ENCODE measurements around the gene XPNPEP2. TPM values are rescaled to one million over a fixed set of nuclear protein-coding genes. Genes with fewer than 3 reads are reported as not detected.

XPNPEP2 gene
- total RNA-seq, 4 donors from 2014 or later, result 2.9 to 4.6 (median 3.9) TPM

GRCh38 chrX:129818123-129818522 is 79.3 kb downstream of the XPNPEP2 start:
- Histone ChIP-seq H3K4me3 (no peak overlapping the region), H3K9me3 (no peaks in the 10 kb centered on the region), H3K4me1 (no peaks in the 10 kb centered on the region), H3K27ac (no peak overlapping the region), H3K27me3 (no peaks in the 10 kb centered on the region), H3K36me3 (no peaks in the 10 kb centered on the region)
- TF ChIP-seq POLR2A (IDR thresholded peaks at IDR 0.05), result no peak
- TF ChIP-seq CTCF (IDR thresholded peaks at IDR 0.05), result no peak
- no peak for DNase-seq
- intact Hi-C loops (cut with DNase I; ENCODE audit: low total_unique reads), result no loop called here

Small RNA genes lying within 50 kb of the gene (small RNA-seq; reads per million reads assigned to genes)
- not detected for gene RF00017

Other genes starting within 250 kb of the XPNPEP2 start
- gene SMARCA1, start 215.5 kb upstream of the XPNPEP2 start, total RNA-seq, result 100 to 1,000 TPM in 1 of 4 donors, 10 to 100 TPM in 3; 35.4 to 114 (median 43.1) TPM
- 10 to 100 TPM in 2 of 4 donors, 1 to 10 TPM in 2; 7.2 to 34.7 (median 17.4) TPM for gene OCRL, start 198.7 kb upstream of the XPNPEP2 start, total RNA-seq
- gene APLN, start 84.0 kb upstream of the XPNPEP2 start, total RNA-seq, result 1 to 10 TPM in 2 of 4 donors, not detected in 2; 1.3 to 2.6 TPM
- 1 to 10 TPM in 3 of 4 donors, under 1 TPM in 1; 0.26 to 4.1 (median 2.9) TPM for gene SASH3, start 41.0 kb downstream of the XPNPEP2 start, total RNA-seq
- 10 to 100 TPM in 3 of 4 donors, 1 to 10 TPM in 1; 9.1 to 18.1 (median 14.7) TPM for gene ZDHHC9, start 104.9 kb downstream of the XPNPEP2 start, total RNA-seq
- gene UTP14A, start 167.2 kb downstream of the XPNPEP2 start, total RNA-seq, result 10 to 100 TPM in 3 of 4 donors, 1 to 10 TPM in 1; 8.2 to 14.5 (median 13.2) TPM
- 10 to 100 TPM in 1 of 4 donors, 1 to 10 TPM in 2, under 1 TPM in 1; 0.26 to 50.8 (median 4.3) TPM for gene BCORL1, start 243.7 kb downstream of the XPNPEP2 start, total RNA-seq

All from uterus (tissue), 4 donors.